ENCODE results near the gene NPB. TPM values are rescaled to one million over a fixed set of nuclear protein-coding genes. Genes with fewer than 3 reads are reported as not detected.

NPB gene
- total and polyA plus RNA-seq, 3 experiments from 2014 or later = 0.57 to 0.62 TPM; not detected in 1

DNA sequence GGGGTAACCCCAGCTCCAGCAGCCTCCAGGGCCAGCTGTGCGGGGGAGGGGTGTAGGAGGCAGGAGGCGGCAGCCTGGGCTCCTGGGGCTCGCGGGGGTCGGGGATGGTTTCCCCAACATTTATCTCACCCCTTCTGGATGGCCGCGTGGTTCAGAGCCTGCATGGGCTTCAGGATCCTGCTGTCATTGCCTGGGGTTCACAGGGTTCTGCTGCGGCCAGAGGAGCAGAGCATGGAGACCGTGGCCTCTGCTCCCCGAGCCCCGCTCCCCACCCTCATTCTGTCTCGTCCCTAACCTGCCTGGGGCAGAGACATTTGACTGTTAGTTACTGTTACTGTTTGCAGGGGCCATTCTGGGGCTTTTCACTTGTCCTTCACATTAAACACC is 40.1 kb downstream of the NPB start:
- peaks cover 0 to 6% (median 3%) of the 10 kb centered on the region in 3 donors for H3K4me1 Mint-ChIP-seq
- ChIA-PET POLR2A (interaction anchor here (0.7 kb wide), 1 partner anchor 109 kb away, joined by 4 read pairs; no protein-coding TSS in a partner anchor), CTCF (interaction anchor here (1.8 kb wide), 1 partner anchor 18 kb away, joined by 7 read pairs; no protein-coding TSS in a partner anchor)
- H3K4me3 Mint-ChIP-seq = no peak overlapping the region
- Histone ChIP-seq H3K27ac (ENCODE audit: low read depth, low read length) (no peak overlapping the region), H3K4me3 (ENCODE audit: low read length) (no peak overlapping the region), H3K36me3 (ENCODE audit: insufficient read depth, low read length) (no peaks in the 10 kb centered on the region), H3K27me3 (ENCODE audit: insufficient read depth, low read length, poor library complexity, severe bottlenecking) (no peaks in the 10 kb centered on the region), H3K9me3 (ENCODE audit: low read length) (no peaks in the 10 kb centered on the region), H3K4me1 (ENCODE audit: insufficient read depth, low read length) (no peaks in the 10 kb centered on the region)
- peaks cover 4 to 11% of the 10 kb centered on the region in 2 donors for H3K27me3 Mint-ChIP-seq
- H3K36me3 Mint-ChIP-seq = no peaks in the 10 kb centered on the region
- H3K9me3 Mint-ChIP-seq = no peaks in the 10 kb centered on the region
- no peak for DNase-seq
- H3K27ac Mint-ChIP-seq = no peak overlapping the region

DNA sequence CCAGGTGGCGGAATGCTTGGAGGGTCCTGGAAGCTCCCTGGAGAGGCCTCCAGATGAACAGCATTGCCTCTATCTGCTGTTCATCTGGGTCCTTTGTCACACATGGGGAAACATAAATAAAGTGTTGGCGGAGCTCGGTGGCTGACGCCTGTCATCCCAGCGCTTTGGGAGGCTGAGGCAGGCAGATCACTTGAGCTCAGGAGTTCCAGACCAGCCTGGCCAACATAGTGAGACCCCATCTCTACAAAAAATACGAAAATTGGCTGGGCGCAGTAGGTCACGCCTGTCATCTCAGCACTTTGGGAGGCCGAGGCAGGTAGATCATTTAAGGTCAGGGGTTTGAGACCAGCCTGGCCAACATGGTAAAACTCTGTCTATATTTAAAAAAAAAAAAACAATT is 42.8 kb downstream of the NPB start:
- ChIA-PET CTCF (interaction anchor here (1.3 to 1.7 kb wide), 2 partner anchors 14 to 16 kb away, joined by 3 to 7 read pairs; no protein-coding TSS in a partner anchor), POLR2A (no interaction called here)
- H3K27me3 ChIP-seq (ENCODE audit: insufficient read depth, low read length, poor library complexity, severe bottlenecking) = no peaks in the 10 kb centered on the region

DNA sequence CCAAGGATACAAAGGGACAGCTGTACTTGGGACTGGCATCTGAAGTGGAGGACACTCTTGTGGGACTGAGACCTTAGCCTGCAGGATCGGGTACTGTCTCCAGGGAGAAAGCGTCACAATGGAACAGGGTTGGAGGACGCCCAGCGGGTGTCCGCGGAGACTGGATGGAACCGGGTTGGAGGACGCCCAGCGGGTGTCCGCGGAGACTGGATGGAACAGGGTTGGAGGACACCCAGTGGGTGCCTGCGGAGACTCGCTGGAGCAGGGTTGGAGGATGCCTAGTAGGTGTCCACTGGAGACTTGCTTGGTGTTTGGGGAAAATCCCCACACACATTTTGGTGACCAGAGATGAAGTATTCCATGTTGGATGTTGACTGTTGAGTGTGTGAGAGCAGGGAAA is 45.2 kb downstream of the NPB start, which contains the start of gene MYADML2:
Gene MYADML2 (minus strand): TSS at position 45 of the 400 bp plus-strand sequence. CDS start 5,492 bp downstream, outside the sequence.
- Mint-ChIP-seq H3K27ac (peak within 1 kb of the TSS in 2 of 8 donors; percentile 46 to 55), H3K4me3 (no peak within 1 kb of the TSS), H3K36me3 (no peaks in the 10 kb centered on the region), H3K4me1 (peaks cover 0 to 3% (median 0%) of the 10 kb centered on the region in 3 donors), H3K9me3 (no peaks in the 10 kb centered on the region), H3K27me3 (peaks cover 0 to 4% of the 10 kb centered on the region in 2 donors)
- no peak for DNase-seq
- H3K36me3 ChIP-seq (ENCODE audit: insufficient read depth, low read length) = no peaks in the 10 kb centered on the region
- no peak within 1 kb of the TSS for H3K4me3 ChIP-seq (ENCODE audit: low read length)
- no peaks in the 10 kb centered on the region for H3K9me3 ChIP-seq (ENCODE audit: low read length)
- H3K4me1 ChIP-seq (ENCODE audit: insufficient read depth, low read length) = no peaks in the 10 kb centered on the region
- ChIA-PET POLR2A (no interaction called here), CTCF (interaction anchor here (2.0 kb wide), 1 partner anchor 13 kb away, joined by 10 read pairs; no protein-coding TSS in a partner anchor)
- no peak within 1 kb of the TSS for H3K27ac ChIP-seq (ENCODE audit: low read depth, low read length)
- H3K27me3 ChIP-seq (ENCODE audit: insufficient read depth, low read length, poor library complexity, severe bottlenecking) = no peaks in the 10 kb centered on the region

More for the DNA sequence above, 42.8 kb downstream of the NPB start:
- H3K27ac ChIP-seq (ENCODE audit: low read depth, low read length) = no peak overlapping the region
- no peaks in the 10 kb centered on the region for H3K9me3 Mint-ChIP-seq
- H3K27ac Mint-ChIP-seq = no peak overlapping the region
- H3K4me1 Mint-ChIP-seq = no peaks in the 10 kb centered on the region
- H3K9me3 ChIP-seq (ENCODE audit: low read length) = no peaks in the 10 kb centered on the region
- no peaks in the 10 kb centered on the region for H3K36me3 ChIP-seq (ENCODE audit: insufficient read depth, low read length)
- no peaks in the 10 kb centered on the region for H3K4me1 ChIP-seq (ENCODE audit: insufficient read depth, low read length)
- no peak for DNase-seq
- H3K36me3 Mint-ChIP-seq = no peaks in the 10 kb centered on the region
- peaks cover 0 to 11% of the 10 kb centered on the region in 2 donors for H3K27me3 Mint-ChIP-seq
- no peak overlapping the region for H3K4me3 ChIP-seq (ENCODE audit: low read length)
- no peak overlapping the region for H3K4me3 Mint-ChIP-seq

DNA sequence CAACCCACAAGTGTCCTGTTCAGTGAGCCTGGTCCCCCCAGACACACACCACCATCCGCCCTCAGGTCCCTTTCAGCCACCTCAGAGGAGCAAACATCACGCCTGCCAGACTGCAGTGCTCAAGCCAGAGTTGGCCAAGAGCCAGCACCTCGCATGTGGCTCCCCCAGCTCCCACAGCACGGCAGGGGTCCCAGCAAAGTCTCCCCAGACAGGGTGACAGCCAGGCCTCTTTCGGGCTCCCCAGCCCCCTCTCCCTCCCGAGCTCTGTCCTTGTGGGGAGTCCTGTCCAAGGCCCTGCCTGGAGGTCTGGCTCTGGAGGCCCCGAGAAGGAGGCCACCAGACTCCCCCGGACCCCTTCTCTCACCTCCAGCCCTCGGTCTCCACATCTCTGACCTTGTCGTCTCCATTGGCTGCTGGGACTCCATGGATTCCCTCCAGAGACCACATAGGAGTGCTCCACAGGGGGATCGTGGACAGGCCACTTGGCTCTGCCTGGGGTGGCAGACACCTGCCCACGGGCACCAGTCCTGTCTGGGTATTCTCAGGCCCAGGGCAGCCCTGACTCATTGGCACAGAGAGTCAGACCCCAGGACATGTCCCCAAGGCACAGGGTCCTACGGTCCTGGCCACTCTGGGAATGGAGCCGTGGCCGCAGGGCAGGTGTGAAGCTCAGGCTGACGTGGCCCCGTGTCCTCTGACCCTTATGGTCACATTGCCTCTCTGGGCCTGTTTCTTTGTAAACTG is 46.8 kb downstream of the NPB start:
- ChIA-PET POLR2A (no interaction called here), CTCF (interaction anchor here (2.0 kb wide), 1 partner anchor 11 kb away, joined by 10 read pairs; no protein-coding TSS in a partner anchor)
- H3K36me3 Mint-ChIP-seq = no peaks in the 10 kb centered on the region
- no peak overlapping the region for H3K4me3 Mint-ChIP-seq
- Histone ChIP-seq H3K4me3 (ENCODE audit: low read length) (no peak overlapping the region), H3K9me3 (ENCODE audit: low read length) (no peaks in the 10 kb centered on the region), H3K36me3 (ENCODE audit: insufficient read depth, low read length) (no peaks in the 10 kb centered on the region), H3K27ac (ENCODE audit: low read depth, low read length) (no peak overlapping the region), H3K4me1 (ENCODE audit: insufficient read depth, low read length) (no peaks in the 10 kb centered on the region), H3K27me3 (ENCODE audit: insufficient read depth, low read length, poor library complexity, severe bottlenecking) (no peaks in the 10 kb centered on the region)
- H3K27me3 Mint-ChIP-seq = no peaks in the 10 kb centered on the region
- H3K27ac Mint-ChIP-seq = peak overlapping the region in 1 of 8 donors; percentile 87
- peaks cover 0 to 3% (median 0%) of the 10 kb centered on the region in 3 donors for H3K4me1 Mint-ChIP-seq
- H3K9me3 Mint-ChIP-seq = no peaks in the 10 kb centered on the region
- no peak for DNase-seq

DNA sequence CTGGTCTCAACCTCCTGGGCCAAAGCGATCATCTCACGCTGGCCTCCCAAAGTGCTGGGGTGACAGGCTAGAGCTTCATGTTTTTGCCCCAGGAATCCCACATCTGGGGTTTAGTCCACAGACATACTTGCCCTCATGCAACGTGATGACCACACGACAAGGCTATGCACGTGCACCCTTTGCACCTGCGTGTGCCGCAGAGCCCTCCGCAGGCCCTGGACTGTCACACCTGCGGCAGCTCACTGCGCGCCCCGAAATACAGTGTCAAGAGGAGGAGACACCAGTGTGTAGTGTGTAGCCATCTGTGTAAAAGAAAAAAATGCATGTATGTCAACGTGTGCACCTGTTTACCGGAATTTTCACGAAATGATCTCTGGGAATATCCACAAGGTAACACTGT is 48.5 kb downstream of the NPB start:
- POLR2A ChIA-PET = no interaction called here
- no peak overlapping the region for H3K27ac ChIP-seq (ENCODE audit: low read depth, low read length)
- Mint-ChIP-seq H3K9me3 (no peaks in the 10 kb centered on the region), H3K27ac (peak overlapping the region in 1 of 8 donors; percentile 12), H3K27me3 (no peaks in the 10 kb centered on the region), H3K36me3 (no peaks in the 10 kb centered on the region), H3K4me3 (no peak overlapping the region), H3K4me1 (peaks cover 0 to 3% (median 0%) of the 10 kb centered on the region in 3 donors)
- no peaks in the 10 kb centered on the region for H3K9me3 ChIP-seq (ENCODE audit: low read length)
- no peak for DNase-seq
- CTCF ChIA-PET = interaction anchor here (0.7 kb wide), 1 partner anchor 9 kb away, joined by 3 read pairs; no protein-coding TSS in a partner anchor
- no peaks in the 10 kb centered on the region for H3K36me3 ChIP-seq (ENCODE audit: insufficient read depth, low read length)
- no peak overlapping the region for H3K4me3 ChIP-seq (ENCODE audit: low read length)
- no peaks in the 10 kb centered on the region for H3K4me1 ChIP-seq (ENCODE audit: insufficient read depth, low read length)
- H3K27me3 ChIP-seq (ENCODE audit: insufficient read depth, low read length, poor library complexity, severe bottlenecking) = no peaks in the 10 kb centered on the region

DNA sequence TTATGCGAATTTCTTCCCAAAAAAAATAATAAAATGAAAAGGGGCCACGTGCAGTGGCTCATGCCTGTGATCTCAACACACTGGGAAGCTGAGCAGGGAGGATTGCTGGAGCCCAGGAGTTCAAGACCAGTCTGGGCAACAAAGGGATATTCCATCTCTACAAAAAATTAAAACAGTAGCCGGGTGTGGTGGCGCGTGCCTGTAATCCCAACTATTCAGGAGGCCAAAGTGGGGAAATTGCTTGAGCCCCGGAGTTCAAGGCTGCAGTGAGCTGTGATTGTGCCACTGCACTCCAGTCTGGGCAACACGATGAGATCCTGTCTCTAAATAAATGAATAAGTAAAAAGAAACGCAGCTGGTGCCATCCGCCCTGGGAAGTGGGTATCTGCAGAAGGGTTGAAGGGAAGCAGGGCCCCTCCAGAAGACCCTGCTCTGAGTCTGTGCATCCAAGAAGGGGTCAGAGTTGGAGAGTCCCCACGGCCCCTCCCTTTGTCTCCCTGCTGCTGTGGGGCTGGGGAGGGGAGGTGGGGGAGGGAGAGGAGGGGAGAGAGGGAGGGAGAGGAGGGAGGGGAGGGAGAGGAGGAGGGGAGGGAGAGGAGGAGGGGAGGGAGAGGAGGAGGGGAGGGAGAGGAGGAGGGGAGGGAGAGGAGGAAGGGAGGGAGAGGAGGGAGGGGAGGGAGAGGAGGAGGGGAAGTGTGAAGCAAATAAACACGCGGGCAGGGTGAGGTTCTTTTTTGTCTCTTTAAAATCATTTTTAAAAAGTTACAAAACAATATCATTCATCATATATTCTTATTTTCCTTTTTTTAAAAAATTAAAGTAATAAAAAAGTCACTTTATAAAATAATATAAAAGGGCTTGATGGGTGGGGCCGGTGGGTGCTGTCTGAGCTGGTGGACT is 50.0 kb downstream of the NPB start:
- H3K27me3 ChIP-seq (ENCODE audit: insufficient read depth, low read length, poor library complexity, severe bottlenecking) = no peaks in the 10 kb centered on the region
- no peak overlapping the region for H3K27ac ChIP-seq (ENCODE audit: low read depth, low read length)
- DNase-seq = no peak
- H3K4me3 ChIP-seq (ENCODE audit: low read length) = no peak overlapping the region
- no peak overlapping the region for H3K4me3 Mint-ChIP-seq
- H3K27me3 Mint-ChIP-seq = no peaks in the 10 kb centered on the region
- H3K9me3 Mint-ChIP-seq = no peaks in the 10 kb centered on the region
- no peaks in the 10 kb centered on the region for H3K36me3 Mint-ChIP-seq
- no peaks in the 10 kb centered on the region for H3K9me3 ChIP-seq (ENCODE audit: low read length)
- no peaks in the 10 kb centered on the region for H3K36me3 ChIP-seq (ENCODE audit: insufficient read depth, low read length)
- H3K4me1 Mint-ChIP-seq = peaks cover 0 to 3% (median 0%) of the 10 kb centered on the region in 3 donors
- H3K27ac Mint-ChIP-seq = peak overlapping the region in 1 of 8 donors; percentile 79
- CTCF ChIA-PET = no interaction called here
- H3K4me1 ChIP-seq (ENCODE audit: insufficient read depth, low read length) = no peaks in the 10 kb centered on the region
- POLR2A ChIA-PET = no interaction called here

All from CD8-positive, alpha-beta memory T cell (primary cell).